SJSA1 (cell line): ENCODE data around the gene SLC6A15. TPM values are rescaled to one million over a fixed set of nuclear protein-coding genes. Genes with fewer than 3 reads are reported as not detected.
A peak's percentile ranks its signal among the peaks of the same experiment; 100 is the strongest.

Experiments used
- DNase-seq, 2 experiments: peaks; one replicate each; pipeline ENCODE4 v3.0.0-alpha.2; 2015 to 2020; ENCODE audit warnings: low spot score in 2 of 2, low read depth in 1 of 2
- H3K27ac ChIP-seq: fragments of 250-450 bp; sonication (Bioruptor Pico); 2 replicates; pipeline ENCODE4 v1.5.1; 2020; ENCODE audit warnings: mild to moderate bottlenecking, moderate library complexity
- H3K27me3 ChIP-seq: fragments of 250-450 bp; sonication (Bioruptor Pico); replicated peaks from 2 replicates; pipeline ENCODE4 v1.5.1; 2020; ENCODE audit warnings: mild to moderate bottlenecking, moderate library complexity
- H3K36me3 ChIP-seq: fragments of 250-450 bp; sonication (Bioruptor Pico); 2 replicates; pipeline ENCODE4 v1.5.1; 2020; ENCODE audit warnings: mild to moderate bottlenecking
- H3K4me1 ChIP-seq: fragments of 250-450 bp; sonication (Bioruptor Pico); replicated peaks from 2 replicates; pipeline ENCODE4 v1.6.1; 2021; ENCODE audit warnings: mild to moderate bottlenecking
- H3K4me3 ChIP-seq: fragments of 250-450 bp; sonication (Bioruptor Pico); 2 replicates; pipeline ENCODE4 v1.5.1; 2020; ENCODE audit warnings: mild to moderate bottlenecking
- H3K9me3 ChIP-seq: fragments of 250-450 bp; sonication (Bioruptor Pico); replicated peaks from 2 replicates; pipeline ENCODE4 v1.5.1; 2020; ENCODE audit warnings: mild to moderate bottlenecking
- total RNA-seq: library from RNA; depleted of rRNA; stranded (reverse); fragments of >200 nt; shearing (Covaris generic); gene quantifications from 2 replicates; pipeline ENCODE4 v1.2.3, GENCODE V29; 2014

The SLC6A15 gene
- total RNA-seq, 1 experiment from 2014 or later: 0.18 TPM

GRCh38 chr12:84911271-84912197, 1.1 kb downstream of the SLC6A15 start:
- no peak overlapping the region for H3K27ac ChIP-seq

DNA sequence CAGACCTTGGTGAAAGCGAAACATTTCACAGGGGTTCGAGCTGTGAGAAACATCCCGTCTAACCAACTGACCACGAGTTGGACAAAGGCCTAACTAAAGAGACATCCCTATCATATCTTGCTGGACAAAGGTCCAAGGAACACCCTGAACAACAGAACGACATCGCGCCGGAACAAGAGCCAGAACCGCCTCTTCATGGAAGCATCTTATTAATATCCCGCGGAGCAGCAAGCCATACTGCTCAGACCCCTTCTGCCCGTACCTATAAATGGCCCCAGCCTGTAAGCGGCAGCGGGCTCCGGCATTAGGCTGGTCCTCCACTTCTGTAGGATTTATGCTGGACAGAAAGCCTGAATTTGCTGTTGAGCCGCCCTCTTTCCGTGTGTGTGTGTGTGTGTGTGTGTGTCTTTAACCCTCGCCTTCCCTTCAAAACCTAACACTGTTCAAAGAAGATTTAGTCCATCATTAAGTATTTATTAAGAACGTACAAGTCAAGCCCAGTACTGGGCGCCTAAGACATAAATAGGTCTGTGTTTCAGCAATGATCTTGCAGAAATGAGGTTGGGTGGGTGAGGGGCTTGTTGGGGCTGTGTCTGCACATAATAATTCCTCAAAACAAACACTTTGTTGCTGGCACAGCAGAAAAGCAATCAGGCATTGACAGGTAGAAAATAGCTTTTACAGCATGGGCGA, 1.9 kb downstream of the SLC6A15 start:
- Histone ChIP-seq H3K36me3 (no peaks in the 10 kb centered on the region), H3K27ac (no peak overlapping the region), H3K4me1 (peaks cover 15% of the 10 kb centered on the region), H3K27me3 (peaks cover 19% of the 10 kb centered on the region), H3K9me3 (no peaks in the 10 kb centered on the region), H3K4me3 (peak overlapping the region; percentile 40)
- no peak for DNase-seq

More at GRCh38 chr12:84911271-84912197, 1.1 kb downstream of the SLC6A15 start:
- Histone ChIP-seq H3K36me3 (no peaks in the 10 kb centered on the region), H3K4me1 (peaks cover 15% of the 10 kb centered on the region), H3K4me3 (peak overlapping the region; percentile 40), H3K27me3 (peaks cover 19% of the 10 kb centered on the region), H3K9me3 (no peaks in the 10 kb centered on the region)
- peak; percentile 41 to 54 for DNase-seq

- H3K36me3 ChIP-seq: no peaks in the 10 kb centered on the region
- H3K9me3 ChIP-seq: no peaks in the 10 kb centered on the region
- H3K27ac ChIP-seq: no peak overlapping the region
- H3K4me3 ChIP-seq: no peak overlapping the region
- H3K27me3 ChIP-seq: no peaks in the 10 kb centered on the region
- no peak for DNase-seq
- no peaks in the 10 kb centered on the region for H3K4me1 ChIP-seq
These were observed 8.5 kb downstream of the SLC6A15 start for GRCh38 chr12:84904051-84904450.

DNA sequence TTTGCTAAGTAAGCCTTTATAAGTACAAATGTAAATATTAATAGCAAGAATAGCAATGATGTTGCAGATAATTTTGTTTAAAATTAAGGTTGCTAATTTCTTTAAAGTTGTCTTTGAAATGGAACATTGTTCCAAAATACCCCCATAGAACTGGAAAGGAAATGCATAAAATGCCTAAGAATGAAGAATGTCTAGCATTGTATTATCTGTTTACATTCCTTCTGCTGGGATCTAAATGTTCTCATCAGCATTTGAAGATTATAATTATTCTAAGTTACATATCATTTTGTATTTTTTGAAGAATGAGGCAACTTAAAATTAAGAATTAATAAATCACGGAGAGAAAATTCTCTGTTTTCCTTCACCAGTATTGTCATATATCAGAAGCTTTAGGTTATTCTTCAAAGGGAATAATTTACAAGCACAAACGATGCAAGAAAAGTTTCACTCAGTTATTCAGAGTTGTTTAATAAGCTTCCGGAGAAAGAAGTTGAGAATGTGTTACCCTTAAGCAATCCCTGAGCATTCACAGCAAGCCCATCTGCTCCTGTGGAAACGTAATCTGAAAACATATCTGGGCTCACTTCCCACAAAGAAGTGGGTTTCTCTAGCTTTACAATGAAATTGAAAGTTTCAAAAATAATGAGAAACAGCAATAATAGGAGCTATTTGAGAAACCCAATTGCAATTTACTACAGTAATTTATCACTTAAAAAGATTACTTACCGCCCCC, 21.3 kb downstream of the SLC6A15 start:
- no peaks in the 10 kb centered on the region for H3K27me3 ChIP-seq
- no peak overlapping the region for H3K4me3 ChIP-seq
- H3K36me3 ChIP-seq: no peaks in the 10 kb centered on the region
- H3K9me3 ChIP-seq: no peaks in the 10 kb centered on the region
- DNase-seq: no peak
- H3K4me1 ChIP-seq: no peaks in the 10 kb centered on the region
- H3K27ac ChIP-seq: no peak overlapping the region

- Histone ChIP-seq H3K4me1 (no peaks in the 10 kb centered on the region), H3K27me3 (no peaks in the 10 kb centered on the region), H3K27ac (no peak overlapping the region), H3K4me3 (no peak overlapping the region), H3K9me3 (no peaks in the 10 kb centered on the region), H3K36me3 (no peaks in the 10 kb centered on the region)
- no peak for DNase-seq
These were observed 22.8 kb downstream of the SLC6A15 start for GRCh38 chr12:84889818-84890217.

- H3K9me3 ChIP-seq: no peaks in the 10 kb centered on the region
- H3K27ac ChIP-seq: no peak overlapping the region
- H3K4me1 ChIP-seq: no peaks in the 10 kb centered on the region
- no peak for DNase-seq
- H3K27me3 ChIP-seq: no peaks in the 10 kb centered on the region
- no peak overlapping the region for H3K4me3 ChIP-seq
- no peaks in the 10 kb centered on the region for H3K36me3 ChIP-seq
These were observed 23.7 kb downstream of the SLC6A15 start for GRCh38 chr12:84888861-84889260.

- Histone ChIP-seq H3K9me3 (no peaks in the 10 kb centered on the region), H3K27me3 (no peaks in the 10 kb centered on the region), H3K4me3 (no peak overlapping the region), H3K4me1 (no peaks in the 10 kb centered on the region), H3K27ac (no peak overlapping the region), H3K36me3 (no peaks in the 10 kb centered on the region)
- DNase-seq: no peak
These were observed 35.3 kb downstream of the SLC6A15 start for GRCh38 chr12:84877340-84877739.

GRCh38 chr12:84875241-84875640, 37.4 kb downstream of the SLC6A15 start:
- H3K36me3 ChIP-seq: no peaks in the 10 kb centered on the region
- H3K27me3 ChIP-seq: no peaks in the 10 kb centered on the region
- no peaks in the 10 kb centered on the region for H3K4me1 ChIP-seq
- H3K27ac ChIP-seq: no peak overlapping the region
- no peak overlapping the region for H3K4me3 ChIP-seq
- no peaks in the 10 kb centered on the region for H3K9me3 ChIP-seq
- DNase-seq: no peak

DNA sequence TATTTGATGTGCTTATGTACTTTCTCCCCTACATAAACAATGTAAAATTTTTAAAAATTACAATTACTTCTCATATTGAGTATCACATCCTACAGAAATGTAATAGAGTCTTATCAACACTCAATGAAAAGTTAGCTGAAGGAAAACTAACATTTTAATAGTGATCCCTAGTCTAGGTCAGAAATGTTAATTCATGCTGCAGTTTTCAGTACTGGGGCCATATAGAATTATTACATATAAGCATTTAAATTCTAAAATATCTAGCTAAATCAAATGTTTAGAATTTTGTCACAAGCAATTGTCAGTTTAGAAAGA, 37.8 kb downstream of the SLC6A15 start:
- Histone ChIP-seq H3K4me1 (no peaks in the 10 kb centered on the region), H3K27me3 (no peaks in the 10 kb centered on the region), H3K4me3 (no peak overlapping the region), H3K9me3 (no peaks in the 10 kb centered on the region), H3K27ac (no peak overlapping the region), H3K36me3 (no peaks in the 10 kb centered on the region)
- DNase-seq: no peak

- DNase-seq: peak in 1 of 2 experiments; percentile 16
- Histone ChIP-seq H3K9me3 (no peaks in the 10 kb centered on the region), H3K36me3 (no peaks in the 10 kb centered on the region), H3K27me3 (no peaks in the 10 kb centered on the region), H3K4me1 (no peaks in the 10 kb centered on the region), H3K27ac (no peak overlapping the region), H3K4me3 (no peak overlapping the region)
These were observed 38.3 kb downstream of the SLC6A15 start for GRCh38 chr12:84874125-84874824.

DNA sequence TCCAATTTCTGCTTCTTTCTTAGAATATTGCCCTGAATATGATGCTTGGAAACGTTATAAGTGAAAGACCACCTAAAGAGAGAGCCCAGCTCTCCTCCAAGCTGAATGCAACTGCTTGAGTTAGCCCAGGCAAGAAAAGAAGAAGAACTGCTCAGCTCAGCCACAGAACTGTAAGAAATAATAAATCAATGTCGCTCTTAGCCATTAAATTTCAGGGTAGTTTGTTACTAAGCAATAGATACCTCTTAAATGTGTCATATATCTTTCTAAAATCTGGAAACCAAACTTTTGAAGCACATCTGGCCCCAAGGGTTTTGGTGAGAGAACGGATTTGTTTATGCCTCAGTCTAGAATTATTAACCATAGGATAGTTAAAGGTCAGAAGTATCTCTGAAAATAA, 50.4 kb downstream of the SLC6A15 start:
- DNase-seq: no peak
- no peak overlapping the region for H3K27ac ChIP-seq
- no peak overlapping the region for H3K4me3 ChIP-seq
- H3K4me1 ChIP-seq: no peaks in the 10 kb centered on the region
- H3K27me3 ChIP-seq: no peaks in the 10 kb centered on the region
- no peaks in the 10 kb centered on the region for H3K9me3 ChIP-seq
- no peaks in the 10 kb centered on the region for H3K36me3 ChIP-seq

GRCh38 chr12:84860718-84861117, 51.9 kb downstream of the SLC6A15 start:
- H3K27me3 ChIP-seq: no peaks in the 10 kb centered on the region
- H3K4me1 ChIP-seq: no peaks in the 10 kb centered on the region
- H3K27ac ChIP-seq: no peak overlapping the region
- no peak overlapping the region for H3K4me3 ChIP-seq
- H3K36me3 ChIP-seq: no peaks in the 10 kb centered on the region
- DNase-seq: no peak
- H3K9me3 ChIP-seq: no peaks in the 10 kb centered on the region

- H3K4me3 ChIP-seq: no peak overlapping the region
- no peak overlapping the region for H3K27ac ChIP-seq
- no peaks in the 10 kb centered on the region for H3K27me3 ChIP-seq
- H3K4me1 ChIP-seq: no peaks in the 10 kb centered on the region
- H3K36me3 ChIP-seq: no peaks in the 10 kb centered on the region
- H3K9me3 ChIP-seq: no peaks in the 10 kb centered on the region
- no peak for DNase-seq
These were observed 53.8 kb downstream of the SLC6A15 start for GRCh38 chr12:84858796-84859195.
